Measurements from ENCODE around the gene POLR3B. TPM values are rescaled to one million over a fixed set of nuclear protein-coding genes. Genes with fewer than 3 reads are reported as not detected.

POLR3B gene
- total RNA-seq, 4 donors from 2014 or later, result 10.7 to 16.2 (median 12.0) TPM

GRCh38 chr12:106342397-106343213 is 14.9 kb upstream of the POLR3B start:
- intact Hi-C loops (cut with DNase I), result loop anchor here (10.0 kb wide), 1 partner anchor 118 kb away; no protein-coding TSS in a partner anchor
- DNase-seq, result no peak
- Histone ChIP-seq H3K36me3 (peaks cover 0 to 70% (median 0%) of the 10 kb centered on the region in 3 donors), H3K27me3 (no peaks in the 10 kb centered on the region), H3K4me1 (peaks cover 9 to 34% (median 12%) of the 10 kb centered on the region in 3 donors), H3K4me3 (peak overlapping the region in 3 of 4 donors; percentile 13 to 46 (median 28)), H3K27ac (peak overlapping the region; percentile 56 to 85 (median 70)), H3K9me3 (no peaks in the 10 kb centered on the region)
- TF ChIP-seq, protein P1, sequence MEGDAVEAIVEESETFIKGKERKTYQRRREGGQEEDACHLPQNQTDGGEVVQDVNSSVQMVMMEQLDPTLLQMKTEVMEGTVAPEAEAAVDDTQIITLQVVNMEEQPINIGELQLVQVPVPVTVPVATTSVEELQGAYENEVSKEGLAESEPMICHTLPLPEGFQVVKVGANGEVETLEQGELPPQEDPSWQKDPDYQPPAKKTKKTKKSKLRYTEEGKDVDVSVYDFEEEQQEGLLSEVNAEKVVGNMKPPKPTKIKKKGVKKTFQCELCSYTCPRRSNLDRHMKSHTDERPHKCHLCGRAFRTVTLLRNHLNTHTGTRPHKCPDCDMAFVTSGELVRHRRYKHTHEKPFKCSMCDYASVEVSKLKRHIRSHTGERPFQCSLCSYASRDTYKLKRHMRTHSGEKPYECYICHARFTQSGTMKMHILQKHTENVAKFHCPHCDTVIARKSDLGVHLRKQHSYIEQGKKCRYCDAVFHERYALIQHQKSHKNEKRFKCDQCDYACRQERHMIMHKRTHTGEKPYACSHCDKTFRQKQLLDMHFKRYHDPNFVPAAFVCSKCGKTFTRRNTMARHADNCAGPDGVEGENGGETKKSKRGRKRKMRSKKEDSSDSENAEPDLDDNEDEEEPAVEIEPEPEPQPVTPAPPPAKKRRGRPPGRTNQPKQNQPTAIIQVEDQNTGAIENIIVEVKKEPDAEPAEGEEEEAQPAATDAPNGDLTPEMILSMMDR (IDR thresholded peaks at IDR 0.05), result peak in 1 of 6 experiments; percentile 11
- TF ChIP-seq POLR2A (IDR thresholded peaks at IDR 0.05), result no peak
- WGBS, 2 donors, result 19 to 29% methylated on average over 9 of the region's 9 CpGs

DNA sequence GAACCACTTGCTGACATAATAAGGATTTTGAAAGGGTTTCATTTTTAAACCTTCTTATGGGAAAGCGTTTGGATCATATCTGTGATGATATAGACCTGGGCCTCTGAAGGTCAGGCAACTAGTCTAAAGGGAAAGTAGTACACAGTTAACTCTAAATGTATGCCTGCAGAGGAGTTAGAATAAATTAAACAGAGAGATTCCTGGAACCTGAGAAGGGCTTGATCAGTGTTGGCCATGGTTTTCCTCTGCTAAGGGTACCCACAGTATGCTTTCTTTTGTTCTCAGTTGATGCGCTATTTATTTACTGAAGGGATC is 14.4 kb upstream of the POLR3B start:
- 32 to 54% methylated on average over 2 of the region's 2 CpGs for WGBS, 2 donors
- DNase-seq, result no peak
- Histone ChIP-seq H3K27ac (peak overlapping the region; percentile 56 to 85 (median 70)), H3K27me3 (no peaks in the 10 kb centered on the region), H3K9me3 (no peaks in the 10 kb centered on the region), H3K4me1 (peaks cover 9 to 36% (median 12%) of the 10 kb centered on the region in 3 donors), H3K4me3 (peak overlapping the region in 3 of 4 donors; percentile 13 to 46 (median 28)), H3K36me3 (peaks cover 0 to 68% (median 0%) of the 10 kb centered on the region in 3 donors)
- intact Hi-C loops (cut with DNase I), result loop anchor here (10.0 kb wide), 1 partner anchor 118 kb away; no protein-coding TSS in a partner anchor
- TF ChIP-seq POLR2A (IDR thresholded peaks at IDR 0.05), result no peak
- TF ChIP-seq, protein P1 (IDR thresholded peaks at IDR 0.05), result no peak

DNA sequence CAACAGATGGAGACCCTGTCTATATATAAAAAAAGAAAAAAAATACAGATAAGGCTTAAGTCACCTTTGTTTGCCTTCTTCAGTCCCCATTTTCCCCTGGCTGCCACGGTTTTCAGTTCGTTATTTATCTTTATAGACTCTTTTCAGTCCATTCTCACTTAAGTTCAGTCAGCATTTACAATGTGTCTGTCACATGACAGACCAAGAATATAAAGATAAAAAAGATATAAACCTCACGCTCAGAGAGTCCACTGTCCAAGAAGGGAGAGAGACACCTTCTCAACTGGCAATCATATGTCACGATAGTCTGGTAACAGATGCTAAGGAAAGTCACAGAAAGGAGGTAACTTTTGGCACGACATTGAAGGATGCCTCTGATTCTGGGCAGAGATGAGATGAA is 13.4 kb upstream of the POLR3B start:
- no peak for DNase-seq
- Histone ChIP-seq H3K27ac (peak overlapping the region in 2 of 4 donors; percentile 78 to 85), H3K9me3 (no peaks in the 10 kb centered on the region), H3K4me1 (peaks cover 9 to 40% (median 12%) of the 10 kb centered on the region in 3 donors), H3K4me3 (no peak overlapping the region), H3K36me3 (peaks cover 0 to 60% (median 0%) of the 10 kb centered on the region in 3 donors), H3K27me3 (no peaks in the 10 kb centered on the region)
- intact Hi-C loops (cut with DNase I), result loop anchor here (10.0 kb wide), 1 partner anchor 119 kb away; no protein-coding TSS in a partner anchor
- 87 to 94% methylated on average over 5 of the region's 5 CpGs for WGBS, 2 donors
- TF ChIP-seq POLR2A (IDR thresholded peaks at IDR 0.05), result no peak
- TF ChIP-seq, protein P1 (IDR thresholded peaks at IDR 0.05), result no peak

DNA sequence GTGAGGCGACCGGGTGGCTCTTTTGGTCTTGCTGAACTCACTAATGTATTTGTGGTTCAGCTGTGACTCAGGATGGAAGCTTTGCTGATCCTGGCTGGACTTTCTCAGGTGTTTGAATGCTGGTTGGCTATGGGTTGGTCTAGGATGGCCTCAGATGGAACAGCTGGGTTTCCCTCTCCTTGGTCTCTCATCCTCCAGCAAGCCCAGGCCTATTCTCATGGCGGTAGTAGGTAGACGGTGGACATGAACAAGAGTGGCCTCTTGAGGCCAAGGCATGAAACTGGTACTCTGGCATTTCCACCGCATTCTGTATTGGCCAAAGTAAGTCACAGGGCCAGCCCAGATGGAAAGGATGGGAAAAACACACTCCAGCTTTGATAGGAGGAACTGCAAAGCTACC is 11.8 kb upstream of the POLR3B start:
- H3K4me1 ChIP-seq, result peaks cover 9 to 40% (median 12%) of the 10 kb centered on the region in 3 donors
- TF ChIP-seq, protein P1 (IDR thresholded peaks at IDR 0.05), result peak in 4 of 6 experiments; percentile 20 to 55 (median 39)
- TF ChIP-seq POLR2A (IDR thresholded peaks at IDR 0.05), result no peak
- H3K4me3 ChIP-seq, result no peak overlapping the region
- no peak for DNase-seq
- no peaks in the 10 kb centered on the region for H3K9me3 ChIP-seq
- intact Hi-C loops (cut with DNase I), result loop anchor here (10.0 kb wide), 1 partner anchor 121 kb away; no protein-coding TSS in a partner anchor
- WGBS, 2 donors, result 61 to 67% methylated on average over 3 to 4 of the region's 5 CpGs
- H3K27ac ChIP-seq, result no peak overlapping the region
- peaks cover 0 to 62% (median 0%) of the 10 kb centered on the region in 3 donors for H3K36me3 ChIP-seq
- no peaks in the 10 kb centered on the region for H3K27me3 ChIP-seq

- DNase-seq, result no peak
- Histone ChIP-seq H3K27me3 (no peaks in the 10 kb centered on the region), H3K9me3 (no peaks in the 10 kb centered on the region), H3K27ac (no peak overlapping the region), H3K4me1 (peaks cover 0 to 14% (median 3%) of the 10 kb centered on the region in 3 donors), H3K36me3 (peaks cover 0 to 46% (median 0%) of the 10 kb centered on the region in 3 donors), H3K4me3 (no peak overlapping the region)
- WGBS, 2 donors, result 48 to 53% methylated on average over 4 of the region's 4 CpGs
- TF ChIP-seq, protein P1 (IDR thresholded peaks at IDR 0.05), result no peak
- TF ChIP-seq POLR2A (IDR thresholded peaks at IDR 0.05), result no peak
- intact Hi-C loops (cut with DNase I), result loop anchor here (10.0 kb wide), 1 partner anchor 124 kb away; no protein-coding TSS in a partner anchor
Observed at GRCh38 chr12:106348411-106348810, 9.1 kb upstream of the POLR3B start.

Data from esophagus squamous epithelium (tissue), 5 donors.